Lower leg skin (tissue), 4 donors: ENCODE data around the gene ACKR2. TPM values are rescaled to one million over a fixed set of nuclear protein-coding genes. Genes with fewer than 3 reads are reported as not detected.
A peak's percentile ranks its signal among the peaks of the same experiment; 100 is the strongest.

Source experiments
- DNase-seq, 2 donors: peaks; one replicate each; pipeline ENCODE4 v3.0.0-alpha.2; 2019; ENCODE audit warnings: low spot score in 2 of 2
- H3K4me3 ChIP-seq: fragments of 200-600 bp; sonication (generic); 2 replicates; pipeline ENCODE4 v1.5.1; 2017; ENCODE audit warnings: mild to moderate bottlenecking, low read depth; ENCODE audit not compliant: poor library complexity, severe bottlenecking
- CTCF ChIP-seq, 3 donors: fragments of 450-650 bp; IDR thresholded peaks; one replicate each; pipeline ENCODE4 v1.5.1; 2016; ENCODE audit warnings: antibody characterized with exemption in 3 of 3, mild to moderate bottlenecking in 3 of 3, moderate library complexity in 2 of 3
- POLR2A ChIP-seq, 2 donors: fragments of 450-650 bp; IDR thresholded peaks; one replicate each; pipeline ENCODE4 v1.6.1; 2016 to 2017; ENCODE audit warnings: antibody characterized with exemption in 2 of 2, mild to moderate bottlenecking in 1 of 2, moderate library complexity in 1 of 2
- WGBS, 2 donors: methylation state at CpG; one replicate each; pipeline ENCODE4 v1.1.5; 2018; 5-methylcytosine and 5-hydroxymethylcytosine counted together
- intact Hi-C: fragments of 100-400 bp; cut with DNase I; formaldehyde crosslinking; loops from one replicate; pipeline ENCODE4 v1.15.0; 2023; ENCODE audit warnings: low total_unique reads
- total RNA-seq, 4 donors: library from RNA; depleted of rRNA; stranded (reverse); fragments of >200 nt; gene quantifications; one replicate each; pipeline ENCODE4 v1.1.0, GENCODE V29; 2016

ACKR2 gene
- total RNA-seq, 4 donors from 2014 or later, result 3.7 to 6.3 (median 4.5) TPM

GRCh38 chr3:42906070-42906847, 97.0 kb downstream of the ACKR2 start, which contains the start of gene ZNF662:
Gene ZNF662, plus strand, starts transcription at chr3:42906142. Its CDS starts 1,973 bp downstream, at chr3:42908115.
- H3K4me3 ChIP-seq, result peak within 1 kb of the TSS; percentile 59
- no peak for TF ChIP-seq CTCF (IDR thresholded peaks at IDR 0.05)
- no peak for TF ChIP-seq POLR2A (IDR thresholded peaks at IDR 0.05)
- DNase-seq, result peak in 1 of 2 donors; percentile 90
- 2 to 5% methylated on average over 25 to 47 of the region's 59 CpGs for WGBS, 2 donors
- intact Hi-C loops, result no loop called here

- no peak overlapping the region for H3K4me3 ChIP-seq
- WGBS, 2 donors, result 66 to 68% methylated on average over 4 of the region's 4 CpGs
- intact Hi-C loops, result no loop called here
- DNase-seq, result no peak
- no peak for TF ChIP-seq CTCF (IDR thresholded peaks at IDR 0.05)
- no peak for TF ChIP-seq POLR2A (IDR thresholded peaks at IDR 0.05)
These were observed 97.6 kb downstream of the ACKR2 start for GRCh38 chr3:42906848-42907183.

DNA sequence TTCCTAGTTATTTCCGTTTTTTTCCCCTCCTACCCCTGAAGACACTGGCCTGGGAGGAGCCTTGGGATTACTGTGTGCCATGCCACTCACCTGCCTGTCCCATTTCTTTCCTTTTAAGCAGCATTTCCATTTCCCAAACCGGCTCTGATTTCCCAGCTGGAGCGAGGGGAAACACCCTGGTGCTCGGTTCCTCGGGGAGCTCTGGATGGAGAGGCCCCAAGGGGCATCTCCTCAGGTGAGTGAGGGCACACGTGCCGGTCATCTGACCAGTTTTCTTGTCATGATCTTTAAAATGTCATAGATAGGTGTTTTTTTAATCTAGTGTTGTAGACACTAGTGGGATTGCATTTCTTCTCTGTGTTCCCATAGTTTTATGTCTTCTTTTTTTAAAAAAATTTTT, 99.4 kb downstream of the ACKR2 start:
- no peak for TF ChIP-seq POLR2A (IDR thresholded peaks at IDR 0.05)
- TF ChIP-seq CTCF (IDR thresholded peaks at IDR 0.05), result no peak

GRCh38 chr3:42911551-42911950, 102.3 kb downstream of the ACKR2 start:
- TF ChIP-seq CTCF (IDR thresholded peaks at IDR 0.05) (no peak), POLR2A (IDR thresholded peaks at IDR 0.05) (no peak)
- no peak for DNase-seq
- intact Hi-C loops, result no loop called here
- no peak overlapping the region for H3K4me3 ChIP-seq
- WGBS, 2 donors, result 94 to 99% methylated on average over 2 of the region's 2 CpGs

More for the DNA sequence above, 99.4 kb downstream of the ACKR2 start:
- H3K4me3 ChIP-seq, result no peak overlapping the region
- no peak for DNase-seq
- intact Hi-C loops, result no loop called here
- WGBS, 2 donors, result 95 to 96% methylated on average over 7 of the region's 7 CpGs

- no peak overlapping the region for H3K4me3 ChIP-seq
- no peak for DNase-seq
- intact Hi-C loops, result no loop called here
- TF ChIP-seq POLR2A (IDR thresholded peaks at IDR 0.05), result no peak
- no peak for TF ChIP-seq CTCF (IDR thresholded peaks at IDR 0.05)
- 95 to 96% methylated on average over 8 of the region's 8 CpGs for WGBS, 2 donors
These were observed 105.7 kb downstream of the ACKR2 start for GRCh38 chr3:42914771-42915515.

Other genes with a start within 250 kb of the ACKR2 start
- 10 to 100 TPM; 20.5 to 35.6 (median 30.8) TPM for gene SEC22C, start 227.5 kb upstream of the ACKR2 start, total RNA-seq
- 10 to 100 TPM; 12.6 to 23.5 (median 17.6) TPM for gene SS18L2, start 218.6 kb upstream of the ACKR2 start, total RNA-seq
- gene NKTR, start 208.8 kb upstream of the ACKR2 start, total RNA-seq, result 10 to 100 TPM; 33.8 to 82.3 (median 49.6) TPM
- gene ZBTB47, start 155.7 kb upstream of the ACKR2 start, total RNA-seq, result 10 to 100 TPM; 14.4 to 25.8 (median 21.2) TPM
- gene KLHL40, start 123.9 kb upstream of the ACKR2 start, total RNA-seq, result not detected
- 1 to 10 TPM in 2 of 4 donors, under 1 TPM in 1, not detected in 1; 0.34 to 6.1 (median 1.5) TPM for gene HHATL, start 106.6 kb upstream of the ACKR2 start, total RNA-seq
- gene CCDC13, start 36.2 kb upstream of the ACKR2 start, total RNA-seq, result under 1 TPM in 1 of 4 donors, not detected in 3; 0.06 TPM
- 100 to 1,000 TPM in 3 of 4 donors, 10 to 100 TPM in 1; 45.1 to 123 (median 114) TPM for gene HIGD1A, start 5.0 kb upstream of the ACKR2 start, total RNA-seq
- gene CYP8B1, start 66.4 kb downstream of the ACKR2 start, total RNA-seq, result not detected
- gene ZNF662, start 96.7 kb downstream of the ACKR2 start, total RNA-seq, result 10 to 100 TPM; 13.5 to 16.8 (median 16.1) TPM
- gene GASK1A, start 169.9 kb downstream of the ACKR2 start, total RNA-seq, result 1 to 10 TPM; 1.4 to 5.6 (median 3.3) TPM